K562 (cell line): ENCODE results near the gene SEPTIN1. TPM values are rescaled to one million over a fixed set of nuclear protein-coding genes. Genes with fewer than 3 reads are reported as not detected.

Source experiments
- ATAC-seq: fragments of 200-7000 bp; cut with Tn5 transposase; 3 replicates; pipeline ENCODE4 v1.9.1; 2020; ENCODE audit warnings: moderate library complexity
- BruUV-seq: library from RNA; stranded (reverse); fragments of 400-500 nt; replicated peaks from 2 replicates; lab custom pipeline; 2021; lab: Mats Ljungman, UMichigan
- CTCF ChIA-PET: fragments of 300-600 bp; formaldehyde crosslinking; extraction: SDS; loops from one replicate; lab custom pipeline; 2021; ENCODE audit warnings: low intra/inter-chr PET ratio; lab: Yijun Ruan, JAX
- POLR2A ChIA-PET: fragments of 300-600, 350-650 bp; sonication (Branson Sonifier 250); formaldehyde crosslinking; extraction: SDS; loops from one replicate; lab custom pipeline; 2021; ENCODE audit warnings: antibody characterized with exemption, inconsistent platforms; lab: Yijun Ruan, JAX
- DNase-seq, 4 experiments: peaks; one replicate each; pipeline versions ENCODE4 v3.0.0 to v3.0.0-alpha.2; 2011 to 2018; ENCODE audit warnings: low spot score in 3 of 4, mixed read lengths in 3 of 4; ENCODE audit errors: extremely low read depth in 1 of 4
- FAIRE-seq: peaks from 2 replicates; lab custom pipeline; 2011; peaks lifted over from hg19 to GRCh38; lab: Jason Lieb, UNC
- H2AFZ ChIP-seq: 2 replicates; pipeline ENCODE4 v1.6.0; 2011; ENCODE audit warnings: low read depth, low read length, control low read depth, inconsistent platforms
- H3K27ac ChIP-seq: fragments of 200-600 bp; 3 replicates; pipeline ENCODE4 v1.8.0; 2011; ENCODE audit warnings: low read depth, mild to moderate bottlenecking, control low read depth, inconsistent platforms, low read length, moderate library complexity, mixed read lengths; ENCODE audit errors: extremely low read depth
- H3K27me3 ChIP-seq, 2 experiments: fragments of 300-600 bp in 1 of 2; 2 replicates in 1 of 2; 3 replicates in 1 of 2; pipeline versions ENCODE4 v1.6.0 to v1.8.0; 2011; ENCODE audit warnings: inconsistent platforms in 2 of 2, low read length in 2 of 2, mild to moderate bottlenecking in 1 of 2, mixed read lengths in 1 of 2, moderate library complexity in 1 of 2; ENCODE audit not compliant: control insufficient read depth in 2 of 2, insufficient read depth in 2 of 2
- H3K36me3 ChIP-seq: fragments of 300-600 bp; 3 replicates; pipeline ENCODE4 v1.8.0; 2011; ENCODE audit warnings: mild to moderate bottlenecking, low read length, inconsistent platforms; ENCODE audit not compliant: control insufficient read depth, insufficient read depth
- H3K4me1 ChIP-seq, 2 experiments: fragments of 200-600 bp in 1 of 2; replicated peaks in 1 of 2; 2 replicates in 1 of 2; 3 replicates in 1 of 2; pipeline versions ENCODE4 v1.5.1 to v1.8.0; 2011; ENCODE audit warnings: inconsistent platforms in 2 of 2, low read length in 2 of 2, mild to moderate bottlenecking in 1 of 2, mixed read lengths in 1 of 2, moderate library complexity in 1 of 2; ENCODE audit not compliant: control insufficient read depth in 2 of 2, insufficient read depth in 2 of 2
- H3K4me2 ChIP-seq: 2 replicates; pipeline ENCODE4 v1.6.1; 2011; ENCODE audit warnings: low read length, control low read depth, inconsistent platforms, mixed read lengths; ENCODE audit not compliant: insufficient read depth
- H3K4me3 ChIP-seq: fragments of 200-600 bp; sonication (generic), shearing (Covaris generic); 2 replicates; pipeline ENCODE4 v1.5.1; 2016; ENCODE audit warnings: control low read depth, inconsistent platforms
- H3K79me2 ChIP-seq: fragments of 200-600 bp; 3 replicates; pipeline ENCODE4 v1.8.0; 2011; ENCODE audit warnings: low read length, inconsistent platforms; ENCODE audit not compliant: control insufficient read depth, insufficient read depth
- H3K9ac ChIP-seq, 2 experiments: 2 replicates each; pipeline versions ENCODE4 v1.6.0 to v1.6.1; 2011; ENCODE audit warnings: low read depth in 2 of 2, low read length in 2 of 2, control low read depth in 1 of 2, inconsistent platforms in 1 of 2, mild to moderate bottlenecking in 1 of 2, mixed read lengths in 1 of 2; ENCODE audit not compliant: insufficient read depth in 1 of 2
- H3K9me1 ChIP-seq: one replicate; pipeline ENCODE4 v1.6.0; 2011; ENCODE audit warnings: inconsistent platforms, mild to moderate bottlenecking, low read length, moderate library complexity; ENCODE audit not compliant: control insufficient read depth, insufficient read depth
- H3K9me3 ChIP-seq: replicated peaks from 2 replicates; pipeline ENCODE4 v1.5.1; 2011; ENCODE audit warnings: low read depth, low read length, inconsistent platforms; ENCODE audit not compliant: control insufficient read depth, insufficient read depth
- H4K20me1 ChIP-seq: replicated peaks from 2 replicates; pipeline ENCODE4 v1.6.1; 2011; ENCODE audit warnings: low read length, inconsistent platforms, mixed read lengths; ENCODE audit not compliant: control insufficient read depth, insufficient read depth
- KAT2B ChIP-seq: IDR thresholded peaks from one replicate; pipeline ENCODE4 v1.6.1; 2012; ENCODE audit warnings: low read depth, mild to moderate bottlenecking, control low read depth, inconsistent platforms, low read length, moderate library complexity
- MBD1 ChIP-seq: fragments of 250-450 bp; sonication (Bioruptor Pico); IDR thresholded peaks from 2 replicates; pipeline ENCODE4 v1.8.0; 2022; ENCODE audit warnings: inconsistent platforms
- PTBP1 ChIP-seq: fragments of 200-400 bp; formaldehyde crosslinking; IDR thresholded peaks from 2 replicates; pipeline ENCODE4 v1.6.1; 2017; ENCODE audit warnings: low read depth, low read length
- SNIP1 ChIP-seq: fragments of 450-650 bp; IDR thresholded peaks from 2 replicates; pipeline ENCODE4 v1.7.1; 2017; ENCODE audit warnings: low read depth, mild to moderate bottlenecking
- ZKSCAN1 ChIP-seq: fragments of 150-350 bp; IDR thresholded peaks from 2 replicates; pipeline ENCODE4 v1.6.1; 2016; ENCODE audit warnings: low read depth, low read length
- ZNF23 ChIP-seq: fragments of 250-450 bp; sonication (Bioruptor Pico); IDR thresholded peaks from 2 replicates; pipeline ENCODE4 v1.4.0; 2020; ENCODE audit warnings: mild to moderate bottlenecking
- WGBS: fragments of 100-300 bp; shearing (Covaris generic); methylation state at CpG from one replicate; pipeline ENCODE4 v1.1.6; 2016; ENCODE audit warnings: low coverage, mixed read lengths; ENCODE audit not compliant: insufficient coverage; ENCODE audit errors: missing lambda C conversion rate; 5-methylcytosine and 5-hydroxymethylcytosine counted together
- in situ Hi-C: fragments of 300-500 bp; cut with MboI; formaldehyde crosslinking; loops from 4 replicates; pipeline ENCODE4 v1.15.0; 2018; ENCODE audit warnings: inconsistent platforms, mixed read lengths
- intact Hi-C: fragments of 100-400 bp; cut with micrococcal nuclease; formaldehyde crosslinking; loops from 2 replicates; pipeline ENCODE4 v1.14.2; 2022
- polyA plus RNA-seq, 8 experiments: library from polyadenylated mRNA; depleted of rRNA in 4 of 8; stranded (reverse) in 5 of 8; unstranded in 3 of 8; fragments of >200 nt; fragmentation: Nextera tagmentation in 2 of 8; fragmentation: Illumina TruSeq in 1 of 8; extraction: Ambion mirVana in 2 of 8; extraction: Trizol in 1 of 8; gene quantifications; 2 replicates each; pipeline versions ENCODE4 v1.2.1 to v1.2.3, GENCODE V29; 2011 to 2014; ENCODE audit warnings: inconsistent platforms in 1 of 8, missing spikeins in 1 of 8
- total RNA-seq, 7 experiments: library from RNA; depleted of rRNA in 6 of 7; stranded (reverse); fragments of >200 nt in 6 of 7; fragmentation: Illumina TruSeq in 2 of 7; extraction: Trizol in 2 of 7; gene quantifications; 2 replicates each; pipeline versions ENCODE4 v1.2.1 to v1.2.3, GENCODE V29; 2011 to 2021; ENCODE audit warnings: low replicate concordance in 1 of 7

The SEPTIN1 gene
- total and polyA plus RNA-seq, 9 of the 15 experiments (the other 6 are each of a cell fraction or from before 2014, with no cell fraction given), result 0.23 to 5.6 (median 1.7) TPM; not detected in 1

- no peak for TF ChIP-seq MBD1 (CRISPR knock-in tag)
- no peak for TF ChIP-seq KAT2B
- no peak for TF ChIP-seq SNIP1
- TF ChIP-seq, all 486 proteins: peak for 14
Measured at GRCh38 chr16:30429418-30429677, 47.0 kb upstream of the SEPTIN1 start (continued).

GRCh38 chr16:30428055-30428454, 45.7 kb upstream of the SEPTIN1 start:
- H3K9me1 ChIP-seq, result no peaks in the 10 kb centered on the region
- FAIRE-seq, result no peak
- ChIA-PET POLR2A (no interaction called here), CTCF (no interaction called here)
- no peaks in the 10 kb centered on the region for H3K9me3 ChIP-seq
- intact Hi-C loops, result no loop called here
- DNase-seq, result no peak
- no TSS peak for BruUV-seq
- in situ Hi-C loops, result no loop called here
- 73% methylated on average over 4 of the region's 4 CpGs for WGBS
- H3K36me3 ChIP-seq, result peaks cover 53% of the 10 kb centered on the region
- peak overlapping the region; percentile 28; the same call in 1 of the 3 replicates for H3K27ac ChIP-seq
- TF ChIP-seq ZKSCAN1 (peak; percentile 94), ZNF23 (CRISPR knock-in tag) (no peak), PTBP1 (no peak)
- TF ChIP-seq, all 486 proteins: peak for 1
- Histone ChIP-seq H3K4me2 (peak overlapping the region; percentile 1; the same call in 1 of the 2 replicates), H4K20me1 (no peaks in the 10 kb centered on the region), H3K27me3 (no peaks in the 10 kb centered on the region), H3K9ac (peak overlapping the region in 1 of 2 experiments; percentile 43; a peak in 1 of 4 replicates), H2AFZ (no peak overlapping the region), H3K79me2 (peaks cover 41% of the 10 kb centered on the region), H3K4me3 (no peak overlapping the region), H3K4me1 (peaks cover 15 to 39% of the 10 kb centered on the region in 2 experiments)
- no peak for ATAC-seq
